Measurements from ENCODE around the gene SULF2. TPM values are rescaled to one million over a fixed set of nuclear protein-coding genes. Genes with fewer than 3 reads are reported as not detected.

The SULF2 gene
- total RNA-seq, 1 experiment from 2014 or later, result 13.0 TPM

DNA sequence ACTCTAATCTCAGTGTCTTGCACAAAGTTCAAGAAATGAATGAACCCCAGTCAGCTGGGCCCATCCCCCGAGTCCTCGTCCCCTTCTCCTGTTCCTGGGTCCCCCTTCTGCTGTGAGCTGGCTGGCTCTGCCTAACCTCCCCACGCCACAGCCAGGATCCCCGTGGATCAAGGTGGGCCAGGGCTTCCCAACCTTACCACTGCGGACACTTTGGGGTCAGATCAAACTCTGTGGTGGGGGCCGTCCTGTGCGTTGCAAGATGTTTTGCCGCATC, 116.2 kb downstream of the SULF2 start:
- H3K4me1 ChIP-seq (ENCODE audit: control insufficient read depth in 1 of 2, insufficient read depth in 2 of 2, low read length in 2 of 2), result peaks cover 0 to under 1% of the 10 kb centered on the region in 2 experiments; a peak in 1 of 4 replicates
- H2AFZ ChIP-seq (ENCODE audit: low read depth, low read length, poor library complexity, severe bottlenecking), result no peak overlapping the region
- H3K27ac ChIP-seq (ENCODE audit: low read depth, low read length), result no peak overlapping the region
- DNase-seq (ENCODE audit: low read depth, low spot score), result no peak
- H3K9me2 ChIP-seq (ENCODE audit: insufficient read depth), result no peaks in the 10 kb centered on the region
- ChIA-PET POLR2A (no interaction called here), CTCF (no interaction called here), RAD21 (ENCODE audit: low non-redundant PET in 1 of 2, low total read pairs in 2 of 2, uncharacterized antibody in 2 of 2, unreplicated experiment in 2 of 2) (no interaction called here)
- no TSS peak for BruUV-seq (replicated peaks)
- H4K20me1 ChIP-seq (ENCODE audit: insufficient read depth), result no peaks in the 10 kb centered on the region
- ATAC-seq, result no peak
- no peak for TF ChIP-seq SRF (IDR thresholded peaks at IDR 0.05; ENCODE audit: low read depth)
- TF ChIP-seq ZBTB33 (IDR thresholded peaks at IDR 0.05; ENCODE audit: extremely low read depth, insufficient replicate concordance, low read length), result no peak
- TF ChIP-seq ZNF274 (IDR thresholded peaks at IDR 0.05; ENCODE audit: low read depth, low read length), result no peak
- no peak for TF ChIP-seq EGR1 (IDR thresholded peaks at IDR 0.05; ENCODE audit: low read depth)
- TF ChIP-seq, protein P1, sequence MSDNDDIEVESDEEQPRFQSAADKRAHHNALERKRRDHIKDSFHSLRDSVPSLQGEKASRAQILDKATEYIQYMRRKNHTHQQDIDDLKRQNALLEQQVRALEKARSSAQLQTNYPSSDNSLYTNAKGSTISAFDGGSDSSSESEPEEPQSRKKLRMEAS (IDR thresholded peaks at IDR 0.05), result no peak
- TF ChIP-seq SIN3A (IDR thresholded peaks at IDR 0.05; ENCODE audit: low read depth), result no peak
- TF ChIP-seq SP1 (IDR thresholded peaks at IDR 0.05; ENCODE audit: low read depth), result no peak
- TF ChIP-seq REST (IDR thresholded peaks at IDR 0.05; ENCODE audit: low read depth), result no peak
- TF ChIP-seq TCF7L2 (IDR thresholded peaks at IDR 0.05; ENCODE audit: borderline replicate concordance, extremely low read depth, insufficient read depth, insufficient read length), result no peak
- no peak for TF ChIP-seq POLR2AphosphoS5 (IDR thresholded peaks at IDR 0.05; ENCODE audit: low read depth, low read length)
- no peak overlapping the region for H3K4me3 ChIP-seq (replicated peaks in 1 of 2; ENCODE audit: low read depth in 1 of 2, low read length in 2 of 2)
- no peaks in the 10 kb centered on the region for H3K27me3 ChIP-seq (ENCODE audit: insufficient read depth, low read length)
- no peaks in the 10 kb centered on the region for H3K36me3 ChIP-seq (ENCODE audit: control insufficient read depth in 1 of 2, insufficient read depth in 2 of 2, low read length in 2 of 2)
- no peaks in the 10 kb centered on the region for H3K9me3 ChIP-seq (ENCODE audit: control insufficient read depth in 1 of 2, insufficient read depth in 1 of 2, low read depth in 1 of 2, low read length in 2 of 2)
- no peak overlapping the region for H3K9ac ChIP-seq (ENCODE audit: low read length)
- no peaks in the 10 kb centered on the region for H3K79me2 ChIP-seq (ENCODE audit: insufficient read depth, low read length)
- intact Hi-C loops (cut with micrococcal nuclease), result loop anchor here (10.0 kb wide), 1 partner anchor 626 kb away; no protein-coding TSS in a partner anchor
- no peak overlapping the region for H3K4me2 ChIP-seq (ENCODE audit: low read length)
